GM12801 (cell line): Measurements from ENCODE around the gene PTPRB.

ENCODE experiments used
- TF ChIP-seq, protein P1 (sequence below): IDR thresholded peaks from one replicate; pipeline ENCODE4 v1.5.1; 2011; ENCODE audit warnings: control low read depth; ENCODE audit not compliant: insufficient read length; ENCODE audit errors: extremely low read depth

PTPRB gene

DNA sequence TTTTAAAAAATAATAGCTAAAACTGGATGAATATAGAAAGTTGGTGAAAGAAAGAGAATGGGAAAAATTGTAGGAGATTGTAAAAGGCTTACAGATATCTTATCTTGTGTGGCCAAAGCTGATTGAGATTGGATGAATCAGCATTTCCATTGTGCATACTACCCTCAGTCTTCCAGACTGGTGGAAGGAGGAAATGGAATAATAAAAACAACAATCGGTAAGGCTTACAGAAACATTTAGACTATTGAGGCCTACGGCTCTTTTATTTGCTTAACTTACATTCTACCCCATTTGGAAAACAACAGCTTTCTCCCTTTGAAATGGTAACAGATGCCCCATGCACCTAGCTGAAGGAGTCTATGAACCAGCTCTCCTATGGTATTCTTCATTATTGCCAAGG, 129.8 kb downstream of the PTPRB start:
- TF ChIP-seq, protein P1, sequence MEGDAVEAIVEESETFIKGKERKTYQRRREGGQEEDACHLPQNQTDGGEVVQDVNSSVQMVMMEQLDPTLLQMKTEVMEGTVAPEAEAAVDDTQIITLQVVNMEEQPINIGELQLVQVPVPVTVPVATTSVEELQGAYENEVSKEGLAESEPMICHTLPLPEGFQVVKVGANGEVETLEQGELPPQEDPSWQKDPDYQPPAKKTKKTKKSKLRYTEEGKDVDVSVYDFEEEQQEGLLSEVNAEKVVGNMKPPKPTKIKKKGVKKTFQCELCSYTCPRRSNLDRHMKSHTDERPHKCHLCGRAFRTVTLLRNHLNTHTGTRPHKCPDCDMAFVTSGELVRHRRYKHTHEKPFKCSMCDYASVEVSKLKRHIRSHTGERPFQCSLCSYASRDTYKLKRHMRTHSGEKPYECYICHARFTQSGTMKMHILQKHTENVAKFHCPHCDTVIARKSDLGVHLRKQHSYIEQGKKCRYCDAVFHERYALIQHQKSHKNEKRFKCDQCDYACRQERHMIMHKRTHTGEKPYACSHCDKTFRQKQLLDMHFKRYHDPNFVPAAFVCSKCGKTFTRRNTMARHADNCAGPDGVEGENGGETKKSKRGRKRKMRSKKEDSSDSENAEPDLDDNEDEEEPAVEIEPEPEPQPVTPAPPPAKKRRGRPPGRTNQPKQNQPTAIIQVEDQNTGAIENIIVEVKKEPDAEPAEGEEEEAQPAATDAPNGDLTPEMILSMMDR = no peak

DNA sequence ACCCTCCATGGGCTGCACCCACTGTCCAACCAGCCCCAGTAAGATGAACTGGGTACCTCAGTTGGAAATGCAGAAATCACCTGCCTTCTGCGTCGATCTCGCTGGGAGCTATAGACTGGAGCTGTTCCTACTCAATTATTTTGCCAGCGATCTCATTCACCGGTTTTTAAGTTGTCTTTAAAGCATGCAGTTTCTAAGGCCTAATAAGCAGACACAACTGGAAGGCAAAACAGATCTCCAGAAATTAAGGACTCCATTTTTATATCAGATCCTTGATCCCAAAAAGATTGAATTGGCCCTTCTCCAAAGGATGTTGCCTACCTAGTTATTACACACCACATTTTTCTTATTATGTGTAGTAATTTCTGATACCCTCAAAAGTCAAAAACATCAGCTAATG, 139.7 kb downstream of the PTPRB start:
- TF ChIP-seq, protein P1 = no peak

DNA sequence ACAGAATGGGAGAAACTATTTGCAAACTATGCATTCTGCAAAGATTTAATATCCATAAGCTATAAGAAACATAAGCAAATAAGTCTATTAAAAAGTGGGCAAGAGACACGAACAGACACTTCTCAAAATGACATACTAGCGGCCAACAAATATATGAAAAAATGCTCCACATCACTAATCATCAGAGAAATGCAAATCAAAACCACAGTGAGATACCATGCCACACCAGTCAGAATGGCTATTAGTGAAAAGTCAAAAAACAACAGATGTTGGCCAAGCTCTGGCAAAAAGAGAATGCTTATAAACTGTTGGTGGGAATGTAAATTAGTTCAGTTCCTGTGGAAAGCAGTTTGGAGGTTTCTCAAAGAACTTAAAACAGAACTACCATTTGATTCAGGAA, 149.8 kb downstream of the PTPRB start:
- TF ChIP-seq, protein P1 = no peak

DNA sequence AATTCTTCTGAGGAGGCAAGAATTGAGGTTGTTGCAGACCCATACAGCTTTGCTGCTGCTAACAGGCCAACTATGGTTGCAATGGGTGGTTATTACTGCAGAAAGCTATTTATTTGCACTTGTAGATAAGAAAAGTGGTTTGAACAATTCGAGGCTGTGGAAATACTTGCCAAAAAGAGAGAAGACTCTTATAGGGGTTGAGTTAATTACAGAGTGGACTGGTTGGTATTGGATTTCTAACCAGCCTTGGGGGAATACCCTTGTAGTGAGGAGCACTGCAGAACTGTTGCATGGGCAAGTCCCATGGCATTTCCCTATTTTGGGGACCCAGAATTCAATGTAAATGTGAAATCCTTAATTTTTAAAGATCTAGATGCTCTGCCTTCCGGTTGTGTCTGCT, 150.6 kb downstream of the PTPRB start:
- TF ChIP-seq, protein P1 = no peak

DNA sequence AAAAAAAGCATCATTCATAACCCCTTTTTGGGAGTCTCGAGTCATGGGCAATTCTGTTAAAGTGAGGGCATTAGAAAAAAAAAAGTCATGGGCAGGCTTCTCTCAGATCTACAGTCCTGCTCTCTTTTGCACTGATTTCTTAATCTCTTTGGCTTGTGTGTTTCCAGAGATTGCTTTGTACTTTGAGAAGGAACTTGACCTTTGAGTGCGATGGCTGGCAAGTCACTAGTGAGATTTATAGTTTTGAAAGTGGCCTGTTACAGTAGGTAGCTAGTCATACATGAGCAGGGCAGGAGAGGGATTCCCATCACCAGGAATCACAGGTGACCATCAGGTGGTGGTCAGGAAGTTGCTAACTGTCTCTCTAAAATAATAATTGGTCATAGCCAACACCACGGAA, 151.5 kb downstream of the PTPRB start:
- TF ChIP-seq, protein P1 = no peak

DNA sequence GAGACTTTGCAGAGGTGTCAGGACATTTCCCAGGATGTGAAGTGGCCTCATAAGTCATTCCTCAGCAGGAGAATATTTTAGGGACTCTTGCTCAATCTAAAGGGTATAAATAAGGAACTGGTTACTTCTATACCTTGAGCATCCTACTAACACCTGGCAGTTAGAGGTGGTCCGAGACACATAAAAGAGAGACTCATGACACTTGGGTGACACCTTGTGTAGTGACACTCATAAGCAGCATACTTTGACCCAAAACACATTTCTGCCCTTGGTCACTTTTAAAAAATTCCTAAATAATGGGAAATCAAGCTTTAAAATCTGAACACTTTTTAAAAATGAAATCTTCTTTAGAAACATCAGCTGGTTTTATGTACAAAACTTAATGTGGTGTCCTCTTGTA, 152.8 kb downstream of the PTPRB start:
- TF ChIP-seq, protein P1 = no peak

DNA sequence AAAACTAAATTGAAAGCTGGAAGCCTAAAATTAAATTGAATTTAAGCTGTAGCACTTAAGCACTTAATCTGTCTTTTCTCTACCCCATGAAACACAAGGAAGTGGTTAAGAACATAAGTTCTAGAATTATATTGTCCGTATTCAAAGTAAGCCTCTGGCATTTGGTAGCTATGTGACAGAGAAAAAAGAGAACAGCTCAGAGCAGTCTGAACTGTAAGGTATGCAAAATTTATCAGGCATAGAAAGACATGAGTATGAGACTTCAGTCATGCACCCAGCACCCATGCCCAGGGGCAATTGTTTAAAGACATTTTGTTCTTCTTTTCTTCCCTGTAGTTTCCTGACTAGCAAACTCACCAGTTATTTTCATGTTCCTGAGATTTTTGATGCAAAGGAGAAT, 154.5 kb downstream of the PTPRB start:
- TF ChIP-seq, protein P1 = no peak
